Stimulated activated CD8-positive, alpha-beta memory T cell treated with anti-CD3 and anti-CD28 coated beads, Interleukin-12 subunit alpha, Interleukin-12 subunit beta, amount 100 ng/mL, for 24 hours (primary cell): ENCODE data around the gene ZDHHC11B.
"Not testable (repeated sequence)": the region's sequence is repeated elsewhere in the genome, so short reads cannot be mapped to it uniquely, and the experiment has no call there.

Source experiments
- DNase-seq: peaks from one replicate; pipeline ENCODE4 v3.0.0-alpha.2; 2020; ENCODE audit errors: extremely low read depth

ZDHHC11B gene

DNA sequence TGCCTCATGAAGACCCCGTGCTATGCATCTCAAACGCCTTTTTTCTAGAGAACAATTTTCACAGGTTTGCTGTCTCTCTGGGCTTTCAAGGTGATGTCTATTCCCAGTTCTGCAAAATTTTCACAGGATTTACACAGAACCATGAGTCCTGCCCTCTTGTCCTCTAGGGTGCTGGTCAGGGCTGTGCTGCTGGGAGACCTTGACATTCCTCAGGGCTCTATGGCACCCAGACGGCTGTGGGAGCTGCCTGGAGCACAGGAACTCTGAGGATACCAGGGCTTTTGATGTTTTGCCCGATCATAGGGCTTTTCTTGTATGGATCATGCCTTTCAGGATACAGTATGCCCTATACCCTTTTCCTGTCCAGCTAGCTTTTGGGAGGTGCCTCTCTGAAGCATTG is 68.9 kb downstream of the ZDHHC11B start:
- not testable (repeated sequence) for DNase-seq

GRCh38 chr5:714215-715118 is 70.1 kb downstream of the ZDHHC11B start:
- DNase-seq: not testable (repeated sequence)

DNA sequence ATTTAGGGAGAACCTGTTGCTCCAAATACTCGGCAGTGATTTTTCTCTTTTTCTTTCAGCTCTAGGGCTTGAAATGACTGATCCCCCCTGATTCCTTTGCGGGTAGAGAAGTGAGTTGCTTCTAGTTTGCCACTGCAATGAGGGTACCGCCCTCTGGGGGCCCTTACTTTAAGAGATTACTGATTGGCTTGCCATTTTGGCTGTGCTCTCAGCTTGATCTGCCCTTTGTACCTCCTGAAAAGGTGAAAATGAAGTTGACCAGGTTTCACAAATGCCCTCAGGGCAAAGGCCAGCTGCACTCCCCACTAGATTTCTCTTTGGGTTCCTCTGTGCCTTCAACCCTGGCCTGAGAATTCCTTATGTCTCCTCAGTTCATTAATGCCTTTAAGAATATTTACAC is 70.8 kb downstream of the ZDHHC11B start:
- not testable (repeated sequence) for DNase-seq

- not testable (repeated sequence) for DNase-seq
These were observed 75.5 kb downstream of the ZDHHC11B start for GRCh38 chr5:708848-709517.

GRCh38 chr5:708374-708773 is 76.2 kb downstream of the ZDHHC11B start:
- not testable (repeated sequence) for DNase-seq

- DNase-seq: not testable (repeated sequence)
These were observed 78.4 kb downstream of the ZDHHC11B start for GRCh38 chr5:706127-706526.

DNA sequence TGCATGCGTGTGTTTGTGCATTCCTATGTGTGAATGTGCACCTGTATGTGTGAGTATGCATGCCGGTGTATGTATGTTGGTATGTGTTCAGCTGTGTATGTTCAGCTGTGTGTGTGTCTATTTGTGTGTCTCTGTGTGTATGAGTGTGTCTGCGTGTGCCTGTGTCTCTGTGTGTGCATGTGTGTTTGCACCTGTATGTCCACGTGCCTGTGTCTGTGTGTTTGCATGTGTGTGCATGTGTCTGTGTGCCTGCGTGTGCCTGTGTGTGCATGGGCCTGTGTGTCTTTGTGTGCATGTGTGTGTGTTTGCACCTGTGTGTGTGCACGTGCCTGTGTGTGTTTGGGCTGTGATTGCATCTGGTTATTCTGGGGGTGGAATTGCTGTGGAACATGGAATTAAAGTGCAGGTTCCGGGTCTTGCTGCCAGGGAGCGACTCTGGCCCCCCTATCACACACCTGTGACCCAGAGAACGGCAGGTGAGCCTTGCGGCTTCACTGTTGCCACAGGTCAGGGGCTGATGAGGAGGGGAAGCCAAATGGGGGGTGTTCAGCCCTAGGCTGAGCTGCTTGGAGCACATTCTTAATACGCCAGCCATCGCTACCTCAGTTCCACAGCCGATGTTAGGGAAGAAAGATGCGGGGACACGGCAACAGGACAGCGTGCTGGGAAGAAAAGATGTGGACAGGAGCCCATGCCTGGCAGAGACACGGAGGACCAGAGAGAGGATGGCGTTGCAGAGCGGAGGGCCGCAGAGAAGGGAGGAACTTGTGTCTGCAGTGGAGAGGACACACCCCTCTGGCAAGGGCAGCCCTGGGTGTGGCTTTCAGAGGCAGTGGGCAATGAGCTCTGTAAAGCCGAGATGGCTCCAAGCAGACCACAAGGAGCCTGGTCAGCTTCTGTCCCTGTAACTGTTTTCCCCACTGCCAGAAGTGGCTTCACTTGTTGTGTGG is 87.5 kb downstream of the ZDHHC11B start:
- DNase-seq: not testable (repeated sequence)

GRCh38 chr5:696191-696590 is 88.3 kb downstream of the ZDHHC11B start:
- not testable (repeated sequence) for DNase-seq

- not testable (repeated sequence) for DNase-seq
These were observed 89.1 kb downstream of the ZDHHC11B start for GRCh38 chr5:695475-695874.

GRCh38 chr5:694042-694431 is 90.5 kb downstream of the ZDHHC11B start:
- not testable (repeated sequence) for DNase-seq

DNA sequence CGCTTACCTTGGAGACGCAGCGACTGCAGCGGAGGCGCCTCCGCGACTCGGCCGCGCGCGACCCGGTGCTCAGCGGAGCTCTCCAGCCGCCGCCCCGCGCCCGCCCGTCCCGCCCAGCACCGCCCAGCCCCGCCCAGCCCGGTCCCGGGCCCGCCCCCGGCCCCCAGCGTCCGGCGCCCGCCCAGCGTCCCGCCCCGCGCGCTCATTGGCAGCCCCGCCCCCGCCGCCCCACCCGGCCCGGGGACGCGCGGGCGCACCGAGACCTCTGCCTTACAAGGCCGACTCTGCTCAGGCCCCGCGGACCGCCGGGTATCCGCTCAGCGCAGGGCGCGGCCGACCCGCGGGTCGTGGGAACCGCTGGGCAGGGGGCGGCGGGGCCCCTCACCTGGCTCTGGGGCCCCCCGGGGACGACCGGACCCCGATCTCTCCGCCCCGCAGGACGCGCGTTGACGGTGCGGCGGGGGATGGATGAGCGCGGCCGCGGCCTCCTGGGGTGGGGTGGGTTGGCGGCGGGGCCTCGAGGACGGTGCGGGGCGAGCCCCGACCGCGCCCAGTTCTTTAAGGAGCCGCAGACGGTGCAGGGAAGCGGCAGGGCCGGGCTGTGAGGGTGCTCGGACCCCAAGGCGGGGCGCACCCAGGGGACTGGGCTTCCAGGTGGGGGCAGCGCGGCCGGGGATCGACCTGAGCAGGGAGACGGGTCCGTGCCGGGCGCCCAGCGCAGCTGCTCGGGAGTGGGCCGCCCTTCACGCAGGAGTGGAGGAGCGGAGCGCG is 91.1 kb downstream of the ZDHHC11B start, which contains the start of gene TPPP:
TSS of gene TPPP (minus strand) at position 82 of the 771 bp plus-strand sequence. CDS start 15,292 bp downstream, outside the sequence.
- DNase-seq: peak; percentile 58

DNA sequence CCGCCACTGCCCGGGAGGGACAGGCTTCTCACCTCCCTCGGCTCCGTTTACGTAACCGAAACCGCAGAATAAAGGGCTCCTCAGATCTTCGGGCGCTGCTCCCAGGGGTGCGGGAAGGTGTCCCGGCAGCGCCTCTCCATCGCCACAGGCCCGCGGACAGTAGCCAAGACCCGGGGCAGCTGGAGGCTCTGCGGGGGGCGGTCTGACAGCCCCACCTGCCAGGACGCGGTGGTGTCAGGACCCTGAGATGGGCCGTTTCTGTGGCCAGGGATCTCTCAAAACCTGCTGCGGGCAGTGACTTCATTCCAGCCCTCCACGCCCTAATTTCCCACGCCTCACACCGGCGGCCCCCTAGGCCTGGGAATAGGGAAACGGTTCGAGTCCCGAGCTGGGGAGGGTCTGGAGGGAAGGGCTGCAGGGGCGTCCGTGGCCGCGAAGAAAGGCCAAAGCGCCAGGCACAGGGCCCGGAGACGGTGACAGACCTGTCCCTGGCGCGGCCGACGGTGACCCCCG is 91.9 kb downstream of the ZDHHC11B start:
- DNase-seq: not testable (repeated sequence)

- no peak for DNase-seq
These were observed 92.6 kb downstream of the ZDHHC11B start for GRCh38 chr5:691817-692528.

DNA sequence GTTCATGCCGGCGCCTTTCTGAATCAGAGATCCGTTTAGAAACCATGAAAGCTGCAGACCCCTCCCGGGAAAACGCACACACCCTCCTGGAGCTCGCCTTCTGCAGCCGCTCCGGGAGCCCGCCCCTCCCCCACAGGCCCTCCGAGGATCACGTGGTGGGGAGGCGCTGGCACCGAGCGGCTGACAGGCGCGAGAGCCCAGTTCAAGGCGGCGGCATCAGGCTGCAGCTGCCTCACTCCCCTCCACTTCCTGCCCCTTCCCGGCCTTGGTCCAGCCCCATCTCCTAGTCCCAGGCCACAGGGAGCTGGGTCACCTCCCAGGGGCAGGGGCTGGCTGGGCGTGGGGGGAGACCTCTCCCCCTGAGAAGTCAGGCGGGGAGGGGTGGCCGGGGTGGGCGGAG is 93.5 kb downstream of the ZDHHC11B start:
- DNase-seq: not testable (repeated sequence)

- not testable (repeated sequence) for DNase-seq
These were observed 94.2 kb downstream of the ZDHHC11B start for GRCh38 chr5:690293-690692.

GRCh38 chr5:688348-689010 is 96.0 kb downstream of the ZDHHC11B start:
- DNase-seq: not testable (repeated sequence)

DNA sequence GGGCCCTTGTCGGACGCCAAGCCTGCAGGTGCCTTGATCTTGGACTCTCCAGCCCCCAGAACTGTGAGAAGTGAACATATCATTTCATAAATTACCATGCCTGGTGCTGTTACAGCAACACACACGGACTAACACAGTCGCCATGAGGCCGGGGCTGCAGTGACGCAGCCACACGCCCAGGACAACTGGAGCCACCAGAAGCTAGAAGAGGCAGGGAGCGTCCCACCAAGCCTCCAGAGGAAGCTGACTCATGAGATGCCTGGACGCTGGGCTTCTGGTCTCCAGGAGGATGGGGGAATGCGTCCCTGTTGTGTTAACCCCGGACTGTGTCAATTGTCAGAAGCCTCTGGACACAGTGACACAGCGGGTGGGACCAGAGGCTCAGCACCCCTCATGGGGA is 97.6 kb downstream of the ZDHHC11B start:
- DNase-seq: not testable (repeated sequence)

DNA sequence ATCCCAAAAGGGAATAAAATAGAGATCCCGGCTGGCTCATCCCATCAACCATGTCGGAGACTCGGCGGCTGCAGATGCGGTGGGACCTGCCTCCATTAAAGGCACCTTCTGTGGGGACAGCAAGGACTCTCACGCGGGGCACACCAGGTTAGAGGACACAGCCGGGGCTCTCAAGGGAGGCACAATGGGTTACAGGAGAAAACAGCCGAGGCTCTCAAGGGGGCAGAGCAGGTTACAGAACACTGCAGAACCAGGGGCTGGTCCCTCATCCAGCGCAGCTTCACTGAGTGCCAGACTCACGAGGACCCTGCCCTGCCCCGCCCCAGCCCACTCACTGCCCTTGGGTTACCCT is 98.4 kb downstream of the ZDHHC11B start:
- DNase-seq: not testable (repeated sequence)
